Smooth muscle cell (in vitro differentiated cells): ENCODE measurements around the gene MRGPRD. TPM values are rescaled to one million over a fixed set of nuclear protein-coding genes. Genes with fewer than 3 reads are reported as not detected.

Experiments used
- DNase-seq: peaks from one replicate; lab custom pipeline; 2025; ENCODE audit not compliant: unreplicated experiment; lab: John Stamatoyannopoulos, UW
- H2AFZ ChIP-seq: fragments of 200-600 bp; sonication (generic); 2 replicates; pipeline ENCODE4 v1.6.0; 2016; ENCODE audit warnings: antibody characterized with exemption, low read depth, mild to moderate bottlenecking
- H3F3A ChIP-seq: fragments of 200-600 bp; sonication (generic); 2 replicates; pipeline ENCODE4 v1.6.0; 2017; ENCODE audit warnings: antibody characterized with exemption, low read depth
- H3K27ac ChIP-seq: fragments of 200-600 bp; sonication (generic); 2 replicates; pipeline ENCODE4 v1.5.1; 2016; ENCODE audit warnings: low read depth, mild to moderate bottlenecking
- H3K27me3 ChIP-seq: fragments of 200-600 bp; sonication (generic); 2 replicates; pipeline ENCODE4 v1.6.1; 2016; ENCODE audit warnings: low read depth, mild to moderate bottlenecking
- H3K36me3 ChIP-seq: fragments of 200-600 bp; sonication (generic); 2 replicates; pipeline ENCODE4 v1.5.1; 2016; ENCODE audit warnings: low read depth
- H3K4me1 ChIP-seq: fragments of 200-600 bp; sonication (generic); 2 replicates; pipeline ENCODE4 v1.5.1; 2016; ENCODE audit warnings: low read depth
- H3K4me2 ChIP-seq: fragments of 200-600 bp; sonication (generic); 2 replicates; pipeline ENCODE4 v1.6.0; 2016; ENCODE audit warnings: mild to moderate bottlenecking
- H3K4me3 ChIP-seq: fragments of 200-600 bp; sonication (generic); 2 replicates; pipeline ENCODE4 v1.5.1; 2016; ENCODE audit warnings: mild to moderate bottlenecking
- H3K79me2 ChIP-seq: fragments of 200-600 bp; sonication (generic); 2 replicates; pipeline ENCODE4 v1.6.0; 2016; ENCODE audit warnings: low read depth, mild to moderate bottlenecking
- H3K9ac ChIP-seq: fragments of 200-600 bp; sonication (generic); 2 replicates; pipeline ENCODE4 v1.6.0; 2016; ENCODE audit warnings: low read depth
- H3K9me3 ChIP-seq: fragments of 200-600 bp; sonication (generic); replicated peaks from 2 replicates; pipeline ENCODE4 v1.5.1; 2016; ENCODE audit warnings: low read depth
- H4K20me1 ChIP-seq: fragments of 200-600 bp; sonication (generic); 2 replicates; pipeline ENCODE4 v1.6.0; 2016; ENCODE audit warnings: low read depth
- CTCF ChIP-seq: fragments of 200-600 bp; sonication (generic); IDR thresholded peaks from 2 replicates; pipeline ENCODE4 v1.5.1; 2017; ENCODE audit warnings: borderline replicate concordance, mild to moderate bottlenecking, antibody characterized with exemption; ENCODE audit not compliant: insufficient read depth, poor library complexity, severe bottlenecking
- whole genome bisulfite sequencing: methylation state at CpG from one replicate; pipeline ENCODE4 v1.1.7; 2016; ENCODE audit warnings: low lambda C conversion rate; 5-methylcytosine and 5-hydroxymethylcytosine counted together
- polyA plus RNA-seq: library from polyadenylated mRNA; unstranded; fragments of >200 nt; fragmentation: Nextera tagmentation; extraction: Ambion mirVana; gene quantifications from 2 replicates; pipeline ENCODE4 v1.2.1, GENCODE V29; 2016
- total RNA-seq: library from RNA; depleted of rRNA; stranded (reverse); fragments of >200 nt; gene quantifications from 2 replicates; pipeline ENCODE4 v1.2.3, GENCODE V29; 2014

The MRGPRD gene
- total and polyA plus RNA-seq, 2 experiments from 2014 or later, result not detected

- Histone ChIP-seq H2AFZ (no peak overlapping the region), H3K4me1 (no peaks in the 10 kb centered on the region)
Observed at GRCh38 chr11:68983801-68984200, 3.0 kb upstream of the MRGPRD start.

GRCh38 chr11:68982134-68982533, 1.3 kb upstream of the MRGPRD start:
- Histone ChIP-seq H3K9ac (no peak overlapping the region), H3K27me3 (no peaks in the 10 kb centered on the region), H3K79me2 (no peaks in the 10 kb centered on the region), H3K36me3 (no peaks in the 10 kb centered on the region), H4K20me1 (no peaks in the 10 kb centered on the region), H3K4me3 (no peak overlapping the region), H3K9me3 (no peaks in the 10 kb centered on the region), H3K4me1 (no peaks in the 10 kb centered on the region), H2AFZ (no peak overlapping the region), H3K4me2 (no peak overlapping the region), H3F3A (no peaks in the 10 kb centered on the region), H3K27ac (no peak overlapping the region)
- 96% methylated on average over 2 of the region's 2 CpGs for WGBS
- no peak for DNase-seq
- no peak for TF ChIP-seq CTCF

More at GRCh38 chr11:68983801-68984200, 3.0 kb upstream of the MRGPRD start:
- no peak for DNase-seq
- no peak overlapping the region for H3K4me3 ChIP-seq
- H3K4me2 ChIP-seq, result no peak overlapping the region
- WGBS, result 51% methylated on average over 6 of the region's 6 CpGs
- no peak for TF ChIP-seq CTCF
- no peak overlapping the region for H3K27ac ChIP-seq
- H3K27me3 ChIP-seq, result no peaks in the 10 kb centered on the region
- H3K36me3 ChIP-seq, result no peaks in the 10 kb centered on the region
- H3K9ac ChIP-seq, result no peak overlapping the region
- H3F3A ChIP-seq, result no peaks in the 10 kb centered on the region
- no peaks in the 10 kb centered on the region for H3K79me2 ChIP-seq
- H3K9me3 ChIP-seq, result no peaks in the 10 kb centered on the region
- H4K20me1 ChIP-seq, result no peaks in the 10 kb centered on the region

- no peaks in the 10 kb centered on the region for H3K9me3 ChIP-seq
- no peaks in the 10 kb centered on the region for H4K20me1 ChIP-seq
- H3K4me1 ChIP-seq, result no peaks in the 10 kb centered on the region
- no peaks in the 10 kb centered on the region for H3K36me3 ChIP-seq
- H3K4me3 ChIP-seq, result no peak overlapping the region
- H3K27me3 ChIP-seq, result no peaks in the 10 kb centered on the region
- no peak for TF ChIP-seq CTCF
- no peak overlapping the region for H2AFZ ChIP-seq
- H3K79me2 ChIP-seq, result no peaks in the 10 kb centered on the region
- 90% methylated on average over 33 of the region's 33 CpGs for WGBS
- H3K9ac ChIP-seq, result no peak overlapping the region
- H3K27ac ChIP-seq, result no peak overlapping the region
- no peak for DNase-seq
- H3F3A ChIP-seq, result no peaks in the 10 kb centered on the region
- no peak overlapping the region for H3K4me2 ChIP-seq
Observed at GRCh38 chr11:68979931-68980775, 633 bp downstream of the MRGPRD start.
